Measurements from ENCODE around the gene TBC1D13.

The TBC1D13 gene

DNA sequence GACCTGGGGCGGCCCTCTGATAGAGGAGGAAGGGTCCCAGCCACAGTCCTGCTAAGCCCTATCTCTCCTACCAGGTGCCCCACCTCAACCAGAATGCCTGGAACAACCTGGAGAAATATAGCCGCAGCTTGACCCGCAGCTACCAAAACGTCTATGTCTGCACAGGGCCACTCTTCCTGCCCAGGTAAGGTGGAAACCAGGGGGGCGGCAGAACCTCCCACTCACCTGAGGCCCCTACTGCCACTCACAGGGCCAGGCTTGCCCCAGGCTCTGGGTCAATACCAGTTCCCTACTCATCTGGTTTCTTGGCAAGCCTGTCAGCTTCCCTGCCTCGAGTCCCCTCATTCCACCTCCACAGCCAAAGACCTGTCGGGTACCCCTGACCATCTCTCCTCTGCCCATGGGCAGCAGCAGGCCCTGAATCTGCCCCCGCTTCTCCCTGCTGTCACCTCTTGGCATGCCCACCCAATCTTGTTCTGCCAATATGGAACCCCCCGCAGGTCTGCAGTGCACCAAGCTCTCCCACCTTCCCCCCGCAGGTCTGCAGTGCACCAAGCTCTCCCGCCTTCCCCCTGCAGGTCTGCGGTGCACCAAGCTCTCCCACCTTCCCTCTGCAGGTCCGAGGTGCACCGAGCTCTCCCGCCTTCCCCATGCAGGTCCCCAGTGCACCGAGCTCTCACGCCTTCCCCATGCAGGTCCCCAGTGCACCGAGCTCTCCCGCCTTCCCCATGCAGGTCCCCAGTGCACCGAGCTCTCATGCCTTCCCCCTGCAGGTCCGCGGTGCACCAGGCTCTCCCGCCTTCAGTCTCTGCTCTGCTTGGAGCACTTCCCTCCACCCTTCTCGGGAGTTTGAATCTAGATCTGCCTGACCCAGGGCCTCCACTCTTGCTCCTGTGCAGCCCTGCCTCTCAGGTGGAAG lies 33.9 kb downstream of the TBC1D13 start:
- in situ Hi-C loops (cut with MboI; ENCODE audit: low sequenced_read_pairs), result no loop called here

- in situ Hi-C loops (cut with MboI; ENCODE audit: low sequenced_read_pairs), result no loop called here
Observed at GRCh38 chr9:128821584-128822406, 34.7 kb downstream of the TBC1D13 start.

- in situ Hi-C loops (cut with MboI; ENCODE audit: low sequenced_read_pairs), result no loop called here
Observed at GRCh38 chr9:128822407-128823042, 35.5 kb downstream of the TBC1D13 start.

GRCh38 chr9:128823362-128823902 lies 36.4 kb downstream of the TBC1D13 start:
- in situ Hi-C loops (cut with MboI; ENCODE audit: low sequenced_read_pairs), result no loop called here

DNA sequence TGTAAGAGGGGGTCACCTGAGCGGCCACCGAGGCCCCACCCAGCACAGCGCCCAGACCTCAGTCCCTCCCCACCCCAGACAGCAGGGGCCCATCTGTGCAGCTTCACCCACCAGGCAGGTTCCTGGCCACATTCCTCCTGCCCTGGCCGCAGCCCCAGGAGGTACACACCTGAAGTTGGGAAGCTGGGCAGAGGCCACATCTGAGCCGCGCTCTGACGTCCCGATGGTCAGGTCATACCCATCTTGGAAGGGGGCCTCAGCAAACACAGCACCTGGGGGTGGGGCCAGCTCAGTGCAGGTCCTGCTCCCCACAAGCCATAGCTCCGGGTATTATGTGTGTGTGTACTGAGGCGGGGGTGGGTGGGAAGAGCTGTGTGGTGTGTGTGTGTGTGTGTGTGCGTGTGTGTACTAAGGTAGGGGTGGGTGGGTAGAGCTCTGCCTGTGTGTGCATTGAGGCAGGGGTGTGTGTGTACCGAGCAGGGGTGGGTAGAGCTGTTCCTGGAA lies 36.9 kb downstream of the TBC1D13 start:
- in situ Hi-C loops (cut with MboI; ENCODE audit: low sequenced_read_pairs), result no loop called here

DNA sequence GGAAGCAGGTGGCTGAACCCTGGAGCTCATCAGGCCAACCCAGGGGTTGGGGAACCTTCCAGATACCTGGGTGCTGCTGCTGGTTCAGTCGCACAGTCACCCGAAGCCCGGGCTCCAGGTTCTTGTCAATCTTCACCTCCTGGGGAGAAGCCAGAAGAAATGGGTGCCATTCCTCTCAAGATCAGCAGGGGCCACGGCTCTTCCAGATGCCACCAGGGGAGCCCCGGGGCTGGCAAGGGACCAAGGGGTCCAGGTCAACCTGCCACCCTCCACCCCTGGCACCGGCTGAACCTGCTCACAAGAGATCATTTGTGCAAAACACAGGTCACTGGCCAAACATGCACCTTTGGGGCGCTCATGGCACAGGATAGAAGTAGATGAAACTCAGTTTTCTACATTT lies 37.9 kb downstream of the TBC1D13 start:
- in situ Hi-C loops (cut with MboI; ENCODE audit: low sequenced_read_pairs), result loop anchor here (25.0 kb wide), 1 partner anchor 787 kb away; the partner anchor contains the start of gene C9orf50

- in situ Hi-C loops (cut with MboI; ENCODE audit: low sequenced_read_pairs), result loop anchor here (25.0 kb wide), 1 partner anchor 786 kb away; the partner anchor contains the start of gene C9orf50
Observed at GRCh38 chr9:128825923-128826700, 39.1 kb downstream of the TBC1D13 start.

GRCh38 chr9:128828267-128828666 lies 41.2 kb downstream of the TBC1D13 start:
- in situ Hi-C loops (cut with MboI; ENCODE audit: low sequenced_read_pairs), result loop anchor here (25.0 kb wide), 1 partner anchor 784 kb away; the partner anchor contains the start of gene C9orf50

DNA sequence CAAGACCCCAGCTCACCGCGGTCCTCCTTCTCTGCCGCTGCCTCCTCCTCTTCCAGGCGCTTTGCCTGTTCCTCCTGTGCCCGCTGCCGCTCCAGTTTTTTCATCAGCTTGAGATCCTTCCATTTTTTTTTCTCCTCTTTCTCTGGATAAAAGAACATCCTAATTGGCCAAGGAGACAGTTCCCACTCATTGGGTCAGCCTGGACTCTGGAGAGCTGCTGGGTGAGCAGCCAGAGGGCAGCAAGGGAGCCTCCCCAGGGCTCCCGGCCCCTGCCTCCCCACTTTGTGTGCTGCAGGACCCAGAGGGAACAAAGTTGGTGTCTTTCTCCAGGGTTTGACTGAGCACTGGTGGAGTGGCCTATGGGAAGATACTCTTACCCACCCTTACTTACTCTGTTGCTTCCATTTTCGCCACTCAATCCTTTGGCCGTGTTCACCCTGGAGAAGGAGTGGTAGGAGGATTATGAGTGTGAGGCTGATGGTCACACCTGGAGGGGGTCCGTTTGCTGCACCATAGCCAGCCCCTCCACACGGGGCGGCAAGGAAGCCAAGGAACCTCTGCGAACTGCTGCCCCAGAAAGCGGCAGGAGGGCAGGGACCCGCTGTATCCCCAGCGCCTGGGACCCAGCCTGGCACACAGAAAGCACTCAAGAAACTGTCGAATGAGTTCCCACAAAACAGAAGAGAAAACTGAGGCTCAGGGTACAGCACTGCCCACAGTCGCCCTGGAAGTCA lies 41.8 kb downstream of the TBC1D13 start:
- in situ Hi-C loops (cut with MboI; ENCODE audit: low sequenced_read_pairs), result loop anchor here (25.0 kb wide), 1 partner anchor 783 kb away; the partner anchor contains the start of gene C9orf50

GRCh38 chr9:128829477-128830251 lies 42.6 kb downstream of the TBC1D13 start, which contains the start of gene SPOUT1:
Gene SPOUT1, minus strand, starts transcription at chr9:128829794. Its CDS starts 14 bp downstream, at chr9:128829780.
- in situ Hi-C loops (cut with MboI; ENCODE audit: low sequenced_read_pairs), result loop anchor here (25.0 kb wide), 1 partner anchor 783 kb away; the partner anchor contains the start of gene C9orf50

DNA sequence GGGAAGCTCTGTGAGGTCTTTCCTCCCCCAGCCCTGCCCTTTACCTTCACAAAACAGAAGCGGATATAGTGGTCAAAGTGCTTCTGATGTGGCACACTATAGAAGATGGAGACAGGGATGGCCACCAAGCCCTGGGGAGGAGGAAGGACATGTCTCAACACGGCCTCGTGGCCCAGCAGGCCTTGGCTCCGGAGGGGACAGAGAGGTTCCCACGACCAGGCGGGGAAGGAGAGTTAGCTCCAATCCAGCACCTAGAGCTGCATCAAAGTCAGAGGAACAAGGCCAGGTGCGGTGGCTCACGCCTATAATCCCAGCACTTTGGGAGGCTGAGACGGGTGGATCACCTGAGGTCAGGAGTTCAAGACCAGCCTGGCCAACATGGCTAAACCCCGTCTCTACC lies 46.6 kb downstream of the TBC1D13 start:
- in situ Hi-C loops (cut with MboI; ENCODE audit: low sequenced_read_pairs), result loop anchor here (25.0 kb wide), 1 partner anchor 779 kb away; the partner anchor contains the start of gene C9orf50

DNA sequence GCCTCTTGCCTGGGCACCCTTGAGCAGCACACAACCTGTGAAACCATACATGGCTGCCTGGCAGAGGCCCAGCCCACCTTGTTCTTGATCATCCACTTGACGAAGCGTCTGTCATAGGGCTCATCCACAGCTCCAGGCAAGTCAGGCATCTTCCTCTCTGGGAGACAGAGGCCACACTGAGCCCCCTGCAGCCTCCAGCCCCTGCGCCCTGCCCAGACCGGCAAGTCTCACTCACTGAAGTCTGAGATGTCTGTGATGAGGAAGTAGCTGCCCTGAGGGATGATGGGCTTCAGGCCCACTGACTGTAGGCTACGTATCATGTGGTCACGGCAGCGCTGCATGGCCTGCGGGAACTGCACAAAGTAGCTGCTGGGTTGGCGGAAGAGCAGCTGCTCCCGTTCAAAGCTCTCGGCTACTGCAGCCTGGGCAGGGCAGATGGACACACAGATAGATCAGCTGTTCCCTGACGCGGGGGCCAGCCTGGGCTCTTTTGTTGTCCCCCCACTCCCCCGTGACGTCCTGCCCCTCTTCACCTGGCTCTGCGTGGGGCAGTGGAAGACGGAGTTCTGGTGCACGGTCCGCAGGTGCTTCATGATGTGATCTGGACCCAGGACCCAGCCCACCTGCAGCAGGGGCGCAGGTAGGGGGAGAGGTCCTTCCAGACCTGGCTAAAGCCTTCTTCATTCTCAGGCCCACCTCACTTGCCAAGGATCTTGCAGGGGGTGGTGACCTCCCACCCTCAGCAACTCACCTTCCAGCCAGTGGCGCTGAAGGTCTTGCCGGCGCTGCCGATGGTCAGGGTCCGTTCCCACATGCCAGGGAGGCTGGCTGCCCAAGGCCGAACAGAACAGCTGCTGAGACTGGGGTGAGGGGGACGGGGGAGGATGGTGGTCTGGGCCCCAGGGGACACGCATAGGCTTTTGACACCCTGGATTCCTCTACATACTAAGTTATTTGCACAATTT lies 48.5 kb downstream of the TBC1D13 start:
- in situ Hi-C loops (cut with MboI; ENCODE audit: low sequenced_read_pairs), result loop anchor here (25.0 kb wide), 1 partner anchor 777 kb away; the partner anchor contains the start of gene C9orf50

DNA sequence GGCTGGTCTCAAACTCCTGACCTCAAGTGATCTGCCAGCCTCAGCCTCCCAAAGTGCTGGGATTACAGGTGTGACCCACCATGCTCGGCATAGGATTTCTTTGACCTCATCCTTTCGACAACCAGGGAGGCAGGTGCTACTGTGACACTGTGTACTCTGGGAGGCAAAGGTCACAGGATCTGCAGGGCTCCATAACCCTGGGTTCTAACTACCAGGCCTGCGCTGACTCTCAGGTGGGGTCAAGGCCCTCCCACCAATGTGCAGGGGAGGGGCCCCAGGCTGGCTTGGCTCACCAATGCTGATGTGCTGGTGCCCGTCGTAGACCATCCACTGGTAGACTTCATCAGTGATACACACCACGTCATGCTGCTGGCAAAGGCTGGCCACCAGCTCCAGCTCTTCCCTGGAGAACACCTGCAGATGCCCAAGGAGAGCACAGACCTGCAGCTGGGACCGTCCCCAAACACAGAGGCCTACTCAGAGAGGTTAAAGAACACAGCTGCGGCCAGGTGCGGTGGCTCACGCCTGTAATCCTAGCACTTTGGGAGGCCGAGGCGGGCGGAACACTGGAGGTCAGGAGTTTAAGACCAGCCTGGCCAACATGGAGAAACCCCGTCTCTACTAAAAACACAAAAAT lies 49.6 kb downstream of the TBC1D13 start:
- in situ Hi-C loops (cut with MboI; ENCODE audit: low sequenced_read_pairs), result loop anchor here (25.0 kb wide), 1 partner anchor 776 kb away; the partner anchor contains the start of gene C9orf50

GRCh38 chr9:128838338-128838737 lies 51.3 kb downstream of the TBC1D13 start:
- in situ Hi-C loops (cut with MboI; ENCODE audit: low sequenced_read_pairs), result loop anchor here (25.0 kb wide), 1 partner anchor 774 kb away; the partner anchor contains the start of gene C9orf50

GRCh38 chr9:128840524-128840923 lies 53.5 kb downstream of the TBC1D13 start:
- in situ Hi-C loops (cut with MboI; ENCODE audit: low sequenced_read_pairs), result loop anchor here (25.0 kb wide), 1 partner anchor 772 kb away; the partner anchor contains the start of gene C9orf50

Measured in HL-60/S4 treated with retinoic acid at 250 ng/mL for 4 days and 3 days (cell line).